ENCODE data around the gene TMEM79.
A peak's percentile ranks its signal among the peaks of the same experiment; 100 is the strongest.

Gene TMEM79

GRCh38 chr1:156284112-156284511, at the start of gene TMEM79:
Gene TMEM79 (plus strand): TSS chr1:156284325. CDS start chr1:156285227, 902 bp downstream.
- DNase-seq (ENCODE audit: low read depth) = no peak
- TF ChIP-seq CTCF (conservative IDR thresholded peaks at IDR 0.05; ENCODE audit: low read depth, low read length) = no peak
- peak within 1 kb of the TSS; percentile 81 for H3K4me3 ChIP-seq (ENCODE audit: low read length)

GRCh38 chr1:156236164-156236563, 48.0 kb upstream of the TMEM79 start:
- TF ChIP-seq CTCF (conservative IDR thresholded peaks at IDR 0.05; ENCODE audit: low read depth, low read length) = no peak
- DNase-seq (ENCODE audit: low read depth) = no peak
- no peak overlapping the region for H3K4me3 ChIP-seq (ENCODE audit: low read length)

- H3K4me3 ChIP-seq (ENCODE audit: low read length) = no peak overlapping the region
Measured at GRCh38 chr1:156238248-156238647, 45.9 kb upstream of the TMEM79 start.

GRCh38 chr1:156241311-156241811, 42.8 kb upstream of the TMEM79 start:
- H3K4me3 ChIP-seq (ENCODE audit: low read length) = no peak overlapping the region
- TF ChIP-seq CTCF (conservative IDR thresholded peaks at IDR 0.05; ENCODE audit: low read depth, low read length) = no peak
- no peak for DNase-seq (ENCODE audit: low read depth)

More at GRCh38 chr1:156238248-156238647, 45.9 kb upstream of the TMEM79 start:
- no peak for DNase-seq (ENCODE audit: low read depth)
- TF ChIP-seq CTCF (conservative IDR thresholded peaks at IDR 0.05; ENCODE audit: low read depth, low read length) = no peak

- DNase-seq (ENCODE audit: low read depth) = no peak
- no peak within 1 kb of the TSS for H3K4me3 ChIP-seq (ENCODE audit: low read length)
- no peak for TF ChIP-seq CTCF (conservative IDR thresholded peaks at IDR 0.05; ENCODE audit: low read depth, low read length)
Measured at GRCh38 chr1:156241926-156242325, 42.2 kb upstream of the TMEM79 start, which contains the start of gene BGLAP. Gene BGLAP (plus strand): TSS chr1:156242184. CDS start chr1:156242232, 48 bp downstream.

- TF ChIP-seq CTCF (conservative IDR thresholded peaks at IDR 0.05; ENCODE audit: low read depth, low read length) = no peak
- DNase-seq (ENCODE audit: low read depth) = no peak
- H3K4me3 ChIP-seq (ENCODE audit: low read length) = no peak overlapping the region
Measured at GRCh38 chr1:156242738-156243137, 41.4 kb upstream of the TMEM79 start.

- DNase-seq (ENCODE audit: low read depth) = no peak
- H3K4me3 ChIP-seq (ENCODE audit: low read length) = no peak overlapping the region
- TF ChIP-seq CTCF (conservative IDR thresholded peaks at IDR 0.05; ENCODE audit: low read depth, low read length) = no peak
Measured at GRCh38 chr1:156244126-156244525, 40.0 kb upstream of the TMEM79 start.
